SK-N-SH treated with all-trans-retinoic acid at 6 μM for 48 hours (cell line): ENCODE results near the gene RGMA.

Experiments
- ARNTL ChIP-seq: fragments of 450-650 bp; formaldehyde crosslinking; IDR thresholded peaks from 2 replicates; pipeline ENCODE4 v1.5.0; 2020; ENCODE audit warnings: low read depth, mild to moderate bottlenecking, moderate library complexity, borderline replicate concordance
- BACH2 ChIP-seq: fragments of 250-450 bp; sonication (Bioruptor Pico); IDR thresholded peaks from 2 replicates; pipeline ENCODE4 v1.9.0; 2021; ENCODE audit warnings: mild to moderate bottlenecking, borderline replicate concordance
- CSDC2 ChIP-seq: fragments of 250-450 bp; sonication (Bioruptor Pico); IDR thresholded peaks from 2 replicates; pipeline ENCODE4 v1.5.0; 2020; ENCODE audit warnings: mild to moderate bottlenecking, moderate library complexity
- CSRNP3 ChIP-seq: fragments of 250-450 bp; sonication (Bioruptor Pico); IDR thresholded peaks from 2 replicates; pipeline ENCODE4 v1.5.1; 2021; ENCODE audit warnings: mild to moderate bottlenecking, moderate library complexity
- GLIS3 ChIP-seq: fragments of 250-450 bp; sonication (Bioruptor Pico); IDR thresholded peaks from 2 replicates; pipeline ENCODE4 v1.5.0; 2020; ENCODE audit warnings: mild to moderate bottlenecking, moderate library complexity
- PATZ1 ChIP-seq: fragments of 250-450 bp; sonication (Bioruptor Pico); IDR thresholded peaks from 2 replicates; pipeline ENCODE4 v1.8.0; 2020; ENCODE audit warnings: mild to moderate bottlenecking, moderate library complexity, borderline replicate concordance
- RARB ChIP-seq: fragments of 250-450 bp; sonication (Bioruptor Pico); IDR thresholded peaks from 2 replicates; pipeline ENCODE4 v1.8.0; 2021; ENCODE audit warnings: mild to moderate bottlenecking, moderate library complexity
- TSHZ2 ChIP-seq: fragments of 250-450 bp; sonication (Bioruptor Pico); IDR thresholded peaks from 2 replicates; pipeline ENCODE4 v1.5.0; 2020; ENCODE audit warnings: mild to moderate bottlenecking, moderate library complexity
- ZC3H10 ChIP-seq: fragments of 250-450 bp; sonication (Bioruptor Pico); IDR thresholded peaks from 2 replicates; pipeline ENCODE4 v1.5.1; 2021; ENCODE audit warnings: mild to moderate bottlenecking, moderate library complexity
- ZNF565 ChIP-seq: fragments of 450-650 bp; formaldehyde crosslinking; conservative IDR thresholded peaks from 2 replicates; pipeline ENCODE4 v1.5.0; 2020; ENCODE audit warnings: low read depth, mild to moderate bottlenecking, moderate library complexity
- ZNF8 ChIP-seq: fragments of 450-650 bp; formaldehyde crosslinking; IDR thresholded peaks from 2 replicates; pipeline ENCODE4 v1.5.0; 2020; ENCODE audit warnings: mild to moderate bottlenecking, moderate library complexity
- TF ChIP-seq, protein P1 (sequence below): fragments of 250-450 bp; sonication (Bioruptor Pico); IDR thresholded peaks from 2 replicates; pipeline ENCODE4 v1.5.1; 2020; ENCODE audit warnings: low read depth, mild to moderate bottlenecking, moderate library complexity

- TF ChIP-seq ARNTL (CRISPR knock-in tag) (no peak), RARB (CRISPR knock-in tag) (no peak), ZNF8 (CRISPR knock-in tag) (no peak), PATZ1 (CRISPR knock-in tag) (no peak), ZNF565 (CRISPR knock-in tag) (no peak), CSRNP3 (CRISPR knock-in tag) (no peak), CSDC2 (CRISPR knock-in tag) (no peak), TSHZ2 (CRISPR knock-in tag) (no peak), ZC3H10 (no peak), GLIS3 (no peak), BACH2 (no peak)
- TF ChIP-seq, protein P1, sequence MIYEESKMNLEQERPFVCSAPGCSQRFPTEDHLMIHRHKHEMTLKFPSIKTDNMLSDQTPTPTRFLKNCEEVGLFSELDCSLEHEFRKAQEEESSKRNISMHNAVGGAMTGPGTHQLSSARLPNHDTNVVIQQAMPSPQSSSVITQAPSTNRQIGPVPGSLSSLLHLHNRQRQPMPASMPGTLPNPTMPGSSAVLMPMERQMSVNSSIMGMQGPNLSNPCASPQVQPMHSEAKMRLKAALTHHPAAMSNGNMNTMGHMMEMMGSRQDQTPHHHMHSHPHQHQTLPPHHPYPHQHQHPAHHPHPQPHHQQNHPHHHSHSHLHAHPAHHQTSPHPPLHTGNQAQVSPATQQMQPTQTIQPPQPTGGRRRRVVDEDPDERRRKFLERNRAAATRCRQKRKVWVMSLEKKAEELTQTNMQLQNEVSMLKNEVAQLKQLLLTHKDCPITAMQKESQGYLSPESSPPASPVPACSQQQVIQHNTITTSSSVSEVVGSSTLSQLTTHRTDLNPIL, result no peak
Observed at GRCh38 chr15:92989470-92989869, 99.5 kb downstream of the RGMA start.
